HCT116 (cell line): ENCODE measurements around the gene PCDH1. TPM values are rescaled to one million over a fixed set of nuclear protein-coding genes. Genes with fewer than 3 reads are reported as not detected.

Experiments used
- ATAC-seq: fragments of 200-7000 bp; cut with Tn5 transposase; 2 replicates; pipeline ENCODE4 v1.9.1; 2020; ENCODE audit warnings: mild to moderate bottlenecking, moderate library complexity
- BruUV-seq: library from RNA; stranded (reverse); fragments of 400-500 nt; replicated peaks from 2 replicates; lab custom pipeline; 2021; lab: Mats Ljungman, UMichigan
- CTCF ChIA-PET: fragments of 300-600 bp; sonication (Branson Sonifier 250); formaldehyde crosslinking; loops from one replicate; lab custom pipeline; 2021; ENCODE audit warnings: antibody characterized with exemption; lab: Charles Lee
- POLR2A ChIA-PET: fragments of 300-600, 350-600 bp; sonication (Branson Sonifier 250); formaldehyde crosslinking; loops from one replicate; lab custom pipeline; 2021; ENCODE audit warnings: antibody characterized with exemption; lab: Charles Lee
- RAD21 ChIA-PET, 2 experiments: fragments of 300-600 bp; sonication (Branson Sonifier 250); formaldehyde crosslinking; loops; one replicate each; lab custom pipeline; 2023; ENCODE audit warnings: low total read pairs in 2 of 2; ENCODE audit not compliant: uncharacterized antibody in 2 of 2, unreplicated experiment in 2 of 2, low non-redundant PET in 1 of 2; lab: Charles Lee
- DNase-seq: peaks from one replicate; pipeline ENCODE4 v3.0.0-alpha.2; 2010; ENCODE audit warnings: low read depth, low spot score
- H2AFZ ChIP-seq: fragments of 200-600 bp; shearing (Covaris generic), sonication (generic); 2 replicates; pipeline ENCODE4 v1.6.1; 2017; ENCODE audit warnings: low read depth, mixed run types, mixed read lengths, antibody characterized with exemption, low read length; ENCODE audit not compliant: poor library complexity, severe bottlenecking
- H3K27ac ChIP-seq: 2 replicates; pipeline ENCODE4 v1.5.1; 2012; ENCODE audit warnings: low read depth, low read length
- H3K27me3 ChIP-seq: fragments of 200-600 bp; sonication (generic); 2 replicates; pipeline ENCODE4 v1.6.1; 2016; ENCODE audit warnings: mixed run types, low read length, mixed read lengths; ENCODE audit not compliant: insufficient read depth
- H3K36me3 ChIP-seq, 2 experiments: fragments of 200-500 bp in 1 of 2; fragments of 200-600 bp in 1 of 2; sonication (Bioruptor generic) in 1 of 2; sonication (generic) in 1 of 2; 2 replicates each; pipeline versions ENCODE4 v1.5.1 to v1.6.1; 2014 to 2016; ENCODE audit warnings: low read length in 2 of 2, inconsistent platforms in 1 of 2, mixed read lengths in 1 of 2, mixed run types in 1 of 2; ENCODE audit not compliant: insufficient read depth in 2 of 2, control insufficient read depth in 1 of 2
- H3K4me1 ChIP-seq, 2 experiments: fragments of 200-600 bp in 1 of 2; sonication (generic) in 1 of 2; 2 replicates each; pipeline versions ENCODE4 v1.5.1 to v1.6.1; 2012 to 2017; ENCODE audit warnings: low read length in 2 of 2, inconsistent platforms in 1 of 2, mild to moderate bottlenecking in 1 of 2, mixed read lengths in 1 of 2, mixed run types in 1 of 2, moderate library complexity in 1 of 2; ENCODE audit not compliant: insufficient read depth in 2 of 2, control insufficient read depth in 1 of 2
- H3K4me2 ChIP-seq: fragments of 200-600 bp; sonication (generic); 2 replicates; pipeline ENCODE4 v1.6.1; 2017; ENCODE audit warnings: mixed run types, low read length, mixed read lengths
- H3K4me3 ChIP-seq, 2 experiments: fragments of 200-600 bp in 1 of 2; sonication (generic) in 1 of 2; replicated peaks in 1 of 2; 2 replicates each; pipeline ENCODE4 v1.5.1; 2011 to 2016; ENCODE audit warnings: low read length in 2 of 2, control low read depth in 1 of 2, low read depth in 1 of 2, mild to moderate bottlenecking in 1 of 2, mixed read lengths in 1 of 2, mixed run types in 1 of 2
- H3K79me2 ChIP-seq: fragments of 200-600 bp; sonication (generic); 2 replicates; pipeline ENCODE4 v1.6.1; 2017; ENCODE audit warnings: mild to moderate bottlenecking, mixed run types, low read length, moderate library complexity, mixed read lengths; ENCODE audit not compliant: insufficient read depth
- H3K9ac ChIP-seq: fragments of 200-600 bp; sonication (generic); 2 replicates; pipeline ENCODE4 v1.6.1; 2016; ENCODE audit warnings: low read length, mixed read lengths
- H3K9me2 ChIP-seq: fragments of 200-600 bp; sonication (generic), shearing (Covaris generic); 2 replicates; pipeline ENCODE4 v1.6.1; 2017; ENCODE audit warnings: mixed run types, mild to moderate bottlenecking, moderate library complexity; ENCODE audit not compliant: insufficient read depth
- H3K9me3 ChIP-seq, 2 experiments: fragments of 200-500 bp in 1 of 2; fragments of 200-600 bp in 1 of 2; sonication (Bioruptor generic) in 1 of 2; sonication (generic) in 1 of 2; 2 replicates each; pipeline ENCODE4 v1.6.1; 2014 to 2017; ENCODE audit warnings: low read length in 2 of 2, mixed read lengths in 2 of 2, inconsistent platforms in 1 of 2, low read depth in 1 of 2, mild to moderate bottlenecking in 1 of 2, mixed run types in 1 of 2, moderate library complexity in 1 of 2; ENCODE audit not compliant: control insufficient read depth in 1 of 2, insufficient read depth in 1 of 2
- H4K20me1 ChIP-seq: fragments of 200-600 bp; sonication (generic), shearing (Covaris generic); 2 replicates; pipeline ENCODE4 v1.6.1; 2017; ENCODE audit warnings: mixed run types, mild to moderate bottlenecking, moderate library complexity; ENCODE audit not compliant: insufficient read depth
- CBX3 ChIP-seq: IDR thresholded peaks from 2 replicates; pipeline ENCODE4 v1.6.1; 2012; ENCODE audit warnings: low read depth
- EGR1 ChIP-seq: IDR thresholded peaks from 2 replicates; pipeline ENCODE4 v1.6.1; 2012; ENCODE audit warnings: low read depth
- ELF1 ChIP-seq: IDR thresholded peaks from 2 replicates; pipeline ENCODE4 v1.6.1; 2012; ENCODE audit warnings: low read depth, borderline replicate concordance
- EZH2 ChIP-seq: fragments of 200-600 bp; sonication (generic); IDR thresholded peaks from 2 replicates; pipeline ENCODE4 v1.6.1; 2017; ENCODE audit warnings: antibody characterized with exemption, mixed run types
- EZH2phosphoT487 ChIP-seq: fragments of 200-600 bp; IDR thresholded peaks from 2 replicates; pipeline ENCODE4 v1.6.1; 2018; ENCODE audit warnings: antibody characterized with exemption, borderline replicate concordance
- FOSL1 ChIP-seq: IDR thresholded peaks from 2 replicates; pipeline ENCODE4 v1.6.1; 2012; ENCODE audit warnings: low read depth
- JUND ChIP-seq: IDR thresholded peaks from 2 replicates; pipeline ENCODE4 v1.6.1; 2012
- POLR2AphosphoS5 ChIP-seq: IDR thresholded peaks from 2 replicates; pipeline ENCODE4 v1.6.1; 2011; ENCODE audit warnings: mild to moderate bottlenecking, low read depth, low read length, moderate library complexity
- RAD21 ChIP-seq: IDR thresholded peaks from 2 replicates; pipeline ENCODE4 v1.6.1; 2012; ENCODE audit warnings: low read depth, mild to moderate bottlenecking
- SP1 ChIP-seq: IDR thresholded peaks from 2 replicates; pipeline ENCODE4 v1.6.1; 2012; ENCODE audit warnings: low read depth
- SRF ChIP-seq: IDR thresholded peaks from 2 replicates; pipeline ENCODE4 v1.6.1; 2012; ENCODE audit warnings: low read depth
- TCF7L2 ChIP-seq: IDR thresholded peaks from 2 replicates; pipeline ENCODE4 v1.7.0; 2011; ENCODE audit warnings: borderline replicate concordance, inconsistent platforms; ENCODE audit not compliant: insufficient read depth, insufficient read length; ENCODE audit errors: extremely low read depth
- YY1 ChIP-seq: IDR thresholded peaks from 2 replicates; pipeline ENCODE4 v1.6.1; 2011; ENCODE audit warnings: low read length, low read depth, moderate library complexity, mild to moderate bottlenecking; ENCODE audit not compliant: insufficient replicate concordance; ENCODE audit errors: extremely low read depth
- intact Hi-C: fragments of 100-400 bp; cut with micrococcal nuclease; formaldehyde crosslinking; loops from 2 replicates; pipeline ENCODE4 v1.10.0; 2022
- total RNA-seq: library from RNA; stranded (reverse); gene quantifications from one replicate; pipeline ENCODE4 v1.2.1, GENCODE V29; 2021; ENCODE audit not compliant: unreplicated experiment
- TF ChIP-seq, protein P1 (sequence below): IDR thresholded peaks from 2 replicates; pipeline ENCODE4 v1.6.1; 2012; ENCODE audit warnings: low read depth
- TF ChIP-seq, protein P2 (sequence below): IDR thresholded peaks from 2 replicates; pipeline ENCODE4 v1.6.1; 2012
- TF ChIP-seq, protein P3 (sequence below), 3 experiments: fragments of 200-600 bp in 1 of 3; sonication (generic) in 1 of 3; IDR thresholded peaks in 2 of 3; conservative IDR thresholded peaks in 1 of 3; 2 replicates each; pipeline ENCODE4 v1.5.1; 2012 to 2017; ENCODE audit warnings: low read depth in 2 of 3, low read length in 2 of 3, antibody characterized with exemption in 1 of 3, borderline replicate concordance in 1 of 3, control low read depth in 1 of 3, mild to moderate bottlenecking in 1 of 3, mixed read lengths in 1 of 3, mixed run types in 1 of 3, moderate library complexity in 1 of 3; ENCODE audit not compliant: insufficient read depth in 1 of 3

PCDH1 gene
- total RNA-seq, 1 experiment from 2014 or later, result 24.2 TPM

DNA sequence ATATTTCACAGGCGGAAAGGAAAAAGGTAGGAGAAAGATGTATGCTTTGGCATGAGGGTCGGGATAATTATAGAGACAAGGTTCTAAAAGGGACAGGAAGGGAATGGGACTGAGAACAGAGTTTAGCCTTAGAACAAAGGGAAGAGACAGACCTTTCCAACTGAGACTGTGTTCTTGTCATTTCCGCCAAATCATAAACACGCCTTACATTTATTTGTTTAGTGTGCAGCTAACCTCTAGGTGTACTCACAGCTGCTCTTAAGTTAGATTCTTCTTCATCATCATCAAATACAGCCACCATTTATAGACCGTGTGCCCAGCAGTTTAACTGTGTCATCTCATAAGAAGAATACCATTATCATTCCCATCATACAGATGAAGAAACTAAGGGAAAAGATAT, 39.5 kb upstream of the PCDH1 start:
- H3K4me3 ChIP-seq, result no peak overlapping the region
- POLR2A ChIA-PET, result interaction anchor here (0.6 kb wide), 1 partner anchor 68 kb away, joined by 4 read pairs; no protein-coding TSS in a partner anchor
- H2AFZ ChIP-seq, result no peak overlapping the region
- H3K4me2 ChIP-seq, result no peak overlapping the region
- DNase-seq (no peak), ATAC-seq (no peak)
- H3K79me2 ChIP-seq, result no peaks in the 10 kb centered on the region
- intact Hi-C loops, result no loop called here
- RAD21 ChIA-PET, result no interaction called here
- no peaks in the 10 kb centered on the region for H3K27me3 ChIP-seq
- peaks cover 0 to 22% of the 10 kb centered on the region in 2 experiments; a peak in 3 of 4 replicates for H3K4me1 ChIP-seq
- H4K20me1 ChIP-seq, result no peaks in the 10 kb centered on the region
- no peak for TF ChIP-seq POLR2AphosphoS5
- no peaks in the 10 kb centered on the region for H3K9me3 ChIP-seq
- CTCF ChIA-PET, result no interaction called here
- no peak overlapping the region for H3K27ac ChIP-seq
- H3K9ac ChIP-seq, result no peak overlapping the region
- no peaks in the 10 kb centered on the region for H3K9me2 ChIP-seq
- no peaks in the 10 kb centered on the region for H3K36me3 ChIP-seq
- no TSS peak for BruUV-seq

DNA sequence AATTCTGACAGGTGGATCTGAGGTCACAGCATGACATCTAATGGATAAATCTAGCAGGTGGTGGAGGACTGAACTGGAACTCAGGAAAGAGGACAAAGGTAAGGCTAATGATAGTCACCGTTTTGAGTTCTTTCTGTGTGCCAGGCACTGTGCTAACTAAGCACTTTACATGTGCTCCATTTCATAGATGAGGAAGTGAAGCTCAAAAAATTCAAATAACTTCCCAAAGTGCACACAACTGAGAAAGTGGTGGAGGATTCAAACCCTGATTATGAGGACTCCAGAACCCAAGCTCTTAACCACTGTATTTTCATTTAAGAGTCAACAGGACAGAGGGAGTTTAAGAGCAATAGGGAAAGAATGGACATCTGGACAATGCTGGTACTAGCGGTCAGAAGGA, 38.3 kb upstream of the PCDH1 start:
- Histone ChIP-seq H3K4me2 (no peak overlapping the region), H3K9me3 (no peaks in the 10 kb centered on the region), H3K79me2 (no peaks in the 10 kb centered on the region), H3K4me3 (no peak overlapping the region), H3K36me3 (no peaks in the 10 kb centered on the region), H3K9me2 (no peaks in the 10 kb centered on the region), H3K4me1 (peaks cover 0 to 17% of the 10 kb centered on the region in 2 experiments; a peak in 3 of 4 replicates), H2AFZ (no peak overlapping the region), H3K27ac (no peak overlapping the region), H3K9ac (no peak overlapping the region), H4K20me1 (no peaks in the 10 kb centered on the region), H3K27me3 (no peaks in the 10 kb centered on the region)
- BruUV-seq, result no TSS peak
- intact Hi-C loops, result no loop called here
- DNase-seq (no peak), ATAC-seq (no peak)
- ChIA-PET RAD21 (no interaction called here), CTCF (interaction anchor here (0.9 to 1.4 kb wide), 3 partner anchors 36 to 96 kb away, joined by 3 to 4 read pairs (median 3); partner anchors contain the start of gene RNF14), POLR2A (no interaction called here)
- no peak for TF ChIP-seq FOSL1
- no peak for TF ChIP-seq EGR1
- TF ChIP-seq, protein P1, sequence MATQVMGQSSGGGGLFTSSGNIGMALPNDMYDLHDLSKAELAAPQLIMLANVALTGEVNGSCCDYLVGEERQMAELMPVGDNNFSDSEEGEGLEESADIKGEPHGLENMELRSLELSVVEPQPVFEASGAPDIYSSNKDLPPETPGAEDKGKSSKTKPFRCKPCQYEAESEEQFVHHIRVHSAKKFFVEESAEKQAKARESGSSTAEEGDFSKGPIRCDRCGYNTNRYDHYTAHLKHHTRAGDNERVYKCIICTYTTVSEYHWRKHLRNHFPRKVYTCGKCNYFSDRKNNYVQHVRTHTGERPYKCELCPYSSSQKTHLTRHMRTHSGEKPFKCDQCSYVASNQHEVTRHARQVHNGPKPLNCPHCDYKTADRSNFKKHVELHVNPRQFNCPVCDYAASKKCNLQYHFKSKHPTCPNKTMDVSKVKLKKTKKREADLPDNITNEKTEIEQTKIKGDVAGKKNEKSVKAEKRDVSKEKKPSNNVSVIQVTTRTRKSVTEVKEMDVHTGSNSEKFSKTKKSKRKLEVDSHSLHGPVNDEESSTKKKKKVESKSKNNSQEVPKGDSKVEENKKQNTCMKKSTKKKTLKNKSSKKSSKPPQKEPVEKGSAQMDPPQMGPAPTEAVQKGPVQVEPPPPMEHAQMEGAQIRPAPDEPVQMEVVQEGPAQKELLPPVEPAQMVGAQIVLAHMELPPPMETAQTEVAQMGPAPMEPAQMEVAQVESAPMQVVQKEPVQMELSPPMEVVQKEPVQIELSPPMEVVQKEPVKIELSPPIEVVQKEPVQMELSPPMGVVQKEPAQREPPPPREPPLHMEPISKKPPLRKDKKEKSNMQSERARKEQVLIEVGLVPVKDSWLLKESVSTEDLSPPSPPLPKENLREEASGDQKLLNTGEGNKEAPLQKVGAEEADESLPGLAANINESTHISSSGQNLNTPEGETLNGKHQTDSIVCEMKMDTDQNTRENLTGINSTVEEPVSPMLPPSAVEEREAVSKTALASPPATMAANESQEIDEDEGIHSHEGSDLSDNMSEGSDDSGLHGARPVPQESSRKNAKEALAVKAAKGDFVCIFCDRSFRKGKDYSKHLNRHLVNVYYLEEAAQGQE, result no peak
- no peak for TF ChIP-seq POLR2AphosphoS5
- no peak for TF ChIP-seq RAD21
- no peak for TF ChIP-seq SRF
- no peak for TF ChIP-seq JUND
- TF ChIP-seq, protein P2, sequence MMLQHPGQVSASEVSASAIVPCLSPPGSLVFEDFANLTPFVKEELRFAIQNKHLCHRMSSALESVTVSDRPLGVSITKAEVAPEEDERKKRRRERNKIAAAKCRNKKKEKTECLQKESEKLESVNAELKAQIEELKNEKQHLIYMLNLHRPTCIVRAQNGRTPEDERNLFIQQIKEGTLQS, result no peak
- no peak for TF ChIP-seq SP1
- TF ChIP-seq, protein P3, sequence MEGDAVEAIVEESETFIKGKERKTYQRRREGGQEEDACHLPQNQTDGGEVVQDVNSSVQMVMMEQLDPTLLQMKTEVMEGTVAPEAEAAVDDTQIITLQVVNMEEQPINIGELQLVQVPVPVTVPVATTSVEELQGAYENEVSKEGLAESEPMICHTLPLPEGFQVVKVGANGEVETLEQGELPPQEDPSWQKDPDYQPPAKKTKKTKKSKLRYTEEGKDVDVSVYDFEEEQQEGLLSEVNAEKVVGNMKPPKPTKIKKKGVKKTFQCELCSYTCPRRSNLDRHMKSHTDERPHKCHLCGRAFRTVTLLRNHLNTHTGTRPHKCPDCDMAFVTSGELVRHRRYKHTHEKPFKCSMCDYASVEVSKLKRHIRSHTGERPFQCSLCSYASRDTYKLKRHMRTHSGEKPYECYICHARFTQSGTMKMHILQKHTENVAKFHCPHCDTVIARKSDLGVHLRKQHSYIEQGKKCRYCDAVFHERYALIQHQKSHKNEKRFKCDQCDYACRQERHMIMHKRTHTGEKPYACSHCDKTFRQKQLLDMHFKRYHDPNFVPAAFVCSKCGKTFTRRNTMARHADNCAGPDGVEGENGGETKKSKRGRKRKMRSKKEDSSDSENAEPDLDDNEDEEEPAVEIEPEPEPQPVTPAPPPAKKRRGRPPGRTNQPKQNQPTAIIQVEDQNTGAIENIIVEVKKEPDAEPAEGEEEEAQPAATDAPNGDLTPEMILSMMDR (IDR thresholded peaks at IDR 0.05 in 2 of 3, conservative IDR thresholded peaks at IDR 0.05 in 1 of 3; ENCODE audit: borderline replicate concordance in 1 of 3, insufficient read depth in 1 of 3, low read depth in 2 of 3, low read length in 2 of 3), result no peak
- no peak for TF ChIP-seq EZH2phosphoT487
- no peak for TF ChIP-seq TCF7L2
- TF ChIP-seq CBX3, result no peak
- TF ChIP-seq YY1, result no peak
- TF ChIP-seq ELF1, result no peak
- no peak for TF ChIP-seq EZH2
